HL-60 (cell line): Measurements from ENCODE around the gene GMPPA.
A peak's percentile ranks its signal among the peaks of the same experiment; 100 is the strongest.

Experiments used
- DNase-seq, 2 experiments: peaks; one replicate each; pipeline ENCODE4 v3.0.0-alpha.2; 2010 to 2020; ENCODE audit warnings: low read depth in 1 of 2, low spot score in 1 of 2
- H3K27ac ChIP-seq: fragments of 250-450 bp; sonication (Bioruptor Pico); replicated peaks from 2 replicates; pipeline ENCODE4 v1.5.1; 2020; ENCODE audit warnings: mild to moderate bottlenecking, moderate library complexity
- H3K27me3 ChIP-seq: fragments of 250-450 bp; sonication (Bioruptor Pico); 2 replicates; pipeline ENCODE4 v1.5.1; 2021; ENCODE audit warnings: mild to moderate bottlenecking, moderate library complexity; ENCODE audit not compliant: insufficient read depth, poor library complexity, severe bottlenecking
- H3K4me3 ChIP-seq: replicated peaks from 2 replicates; pipeline ENCODE4 v1.5.1; 2011; ENCODE audit warnings: mild to moderate bottlenecking, control low read depth, low read length; ENCODE audit not compliant: insufficient read depth
- CTCF ChIP-seq: IDR thresholded peaks from one replicate; pipeline ENCODE4 v1.5.1; 2011; ENCODE audit warnings: low read length, control low read depth, inconsistent platforms; ENCODE audit not compliant: insufficient read depth
- GABPA ChIP-seq: IDR thresholded peaks from 2 replicates; pipeline ENCODE4 v1.6.1; 2012; ENCODE audit warnings: low read depth
- POLR2AphosphoS5 ChIP-seq: IDR thresholded peaks from 2 replicates; pipeline ENCODE4 v1.6.1; 2012; ENCODE audit warnings: low read depth
- REST ChIP-seq: IDR thresholded peaks from 2 replicates; pipeline ENCODE4 v1.6.1; 2012; ENCODE audit warnings: low read depth; ENCODE audit not compliant: insufficient replicate concordance
- SPI1 ChIP-seq: IDR thresholded peaks from 2 replicates; pipeline ENCODE4 v1.6.1; 2012; ENCODE audit warnings: low read depth, mild to moderate bottlenecking, borderline replicate concordance

GMPPA gene

GRCh38 chr2:219497495-219498279, 1.0 kb upstream of the GMPPA start:
- peak; percentile 35 to 46 for DNase-seq
- Histone ChIP-seq H3K4me3 (peak overlapping the region; percentile 81), H3K27me3 (peaks cover 45% of the 10 kb centered on the region), H3K27ac (peak overlapping the region; percentile 6; the same call in 1 of the 2 replicates)
- TF ChIP-seq REST (no peak), POLR2AphosphoS5 (no peak), SPI1 (no peak), CTCF (no peak)

DNA sequence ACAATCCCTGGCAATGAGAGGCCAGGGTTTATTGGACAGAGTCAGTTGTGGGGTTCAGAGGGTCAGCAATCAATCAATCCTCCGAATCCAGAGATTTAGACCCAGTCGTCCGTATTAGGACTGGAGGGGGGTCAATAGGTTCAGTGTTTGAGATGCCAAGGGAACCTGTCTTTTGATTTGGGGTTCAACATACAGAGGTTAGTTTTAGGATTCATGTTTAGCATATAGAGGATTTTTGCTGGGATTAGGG, 292 bp downstream of the GMPPA start:
- no peak for TF ChIP-seq SPI1
- TF ChIP-seq CTCF = no peak
- TF ChIP-seq GABPA = no peak
- TF ChIP-seq POLR2AphosphoS5 = no peak
- TF ChIP-seq REST = no peak
- peaks cover 38% of the 10 kb centered on the region for H3K27me3 ChIP-seq
- H3K4me3 ChIP-seq = peak overlapping the region; percentile 81
- H3K27ac ChIP-seq = peak overlapping the region; percentile 67
- DNase-seq = no peak

DNA sequence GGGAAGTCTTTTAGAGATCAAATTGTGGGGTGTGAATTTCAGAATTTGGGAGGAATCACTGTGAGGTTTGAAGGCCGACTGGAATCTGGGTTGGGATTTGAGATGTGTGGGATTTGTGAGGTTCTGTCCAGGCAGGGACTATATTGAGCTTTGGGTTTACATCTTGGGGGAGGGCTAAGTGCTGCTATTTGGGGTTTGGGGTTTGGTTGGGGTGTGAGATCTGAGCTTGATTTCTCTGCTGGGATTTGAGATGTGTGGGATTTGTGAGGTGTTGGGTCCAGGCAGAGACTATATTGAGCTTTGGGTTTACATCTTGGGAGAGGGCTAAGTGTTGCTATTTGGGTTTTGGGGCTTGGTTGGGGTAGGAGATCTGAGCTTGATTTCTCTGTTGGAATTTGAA, 864 bp downstream of the GMPPA start:
- Histone ChIP-seq H3K27ac (no peak overlapping the region), H3K4me3 (peak overlapping the region; percentile 81), H3K27me3 (peaks cover 34% of the 10 kb centered on the region)
- DNase-seq = no peak
- no peak for TF ChIP-seq SPI1
- TF ChIP-seq GABPA = no peak
- no peak for TF ChIP-seq REST
